Nephron (organoid): Measurements from ENCODE around the gene RNF212.
"Not testable (repeated sequence)": the region's sequence is repeated elsewhere in the genome, so short reads cannot be mapped to it uniquely, and the experiment has no call there.

Experiments
- H3K27ac Mint-ChIP-seq, 3 experiments: 2 replicates each; pipeline ENCODE4 v1.8.0; 2020; ENCODE audit warnings: mixed read lengths in 3 of 3, mild to moderate bottlenecking in 2 of 3, moderate library complexity in 1 of 3
- H3K27me3 Mint-ChIP-seq: 2 replicates; pipeline ENCODE4 v1.8.0; 2021; ENCODE audit warnings: low read depth, mild to moderate bottlenecking, moderate library complexity, mixed read lengths
- H3K36me3 Mint-ChIP-seq: 2 replicates; pipeline ENCODE4 v1.8.0; 2020; ENCODE audit warnings: low read depth, mixed read lengths
- H3K4me1 Mint-ChIP-seq: 2 replicates; pipeline ENCODE4 v1.8.0; 2020; ENCODE audit warnings: mixed read lengths
- H3K4me3 Mint-ChIP-seq, 3 experiments: 2 replicates each; pipeline ENCODE4 v1.8.0; 2020; ENCODE audit warnings: mild to moderate bottlenecking in 3 of 3, mixed read lengths in 3 of 3, moderate library complexity in 2 of 3
- H3K9me3 Mint-ChIP-seq: 2 replicates; pipeline ENCODE4 v1.8.0; 2020; ENCODE audit warnings: mixed read lengths
- TF ChIP-seq, protein P1 (sequence below), 3 experiments: fragments of 200-600 bp; sonication (generic); IDR thresholded peaks; one replicate each; pipeline ENCODE4 v1.5.0; 2021; ENCODE audit warnings: antibody characterized with exemption in 3 of 3; ENCODE audit not compliant: unreplicated experiment in 3 of 3

RNF212 gene

DNA sequence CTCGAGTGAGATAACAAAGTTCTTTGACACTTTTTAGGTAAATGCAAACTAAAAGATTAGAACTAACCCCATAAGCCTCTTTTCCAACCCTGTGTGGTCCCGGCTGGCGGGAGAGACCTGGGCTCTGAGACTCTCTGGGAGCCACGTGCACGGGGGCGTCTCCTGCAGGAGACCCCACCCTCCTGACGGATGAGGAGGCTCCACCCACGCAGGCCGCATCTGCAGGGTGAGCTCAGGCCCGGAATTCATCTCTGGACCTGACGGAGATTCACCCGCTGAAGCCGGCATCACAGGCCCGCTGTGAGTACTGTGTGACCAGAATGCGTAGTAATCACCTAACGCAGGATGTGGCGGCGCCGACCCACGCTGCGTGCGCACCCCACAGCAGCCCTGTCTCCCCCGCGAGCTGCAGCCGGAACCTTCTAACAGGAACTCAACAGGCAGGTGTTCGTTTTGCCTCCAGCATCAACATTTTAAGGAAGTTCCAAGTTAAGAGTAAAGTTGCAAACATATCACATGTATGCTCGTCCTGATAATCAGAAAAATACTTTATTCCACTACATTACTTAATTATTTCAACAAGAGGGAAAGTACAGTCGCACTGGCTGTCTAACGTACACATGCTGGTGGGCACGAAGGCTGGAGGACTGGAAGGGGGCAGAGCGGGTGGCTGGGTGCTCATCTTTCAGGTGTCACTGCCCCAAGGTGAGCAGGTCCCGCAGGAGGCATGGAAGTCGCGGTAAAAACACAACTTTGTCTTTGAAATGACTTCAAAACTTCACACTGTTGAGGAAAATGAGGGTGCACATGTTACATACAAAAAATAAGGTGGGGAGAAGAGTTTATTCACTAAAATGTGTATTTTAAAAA lies 57.4 kb downstream of the RNF212 start:
- H3K4me1 Mint-ChIP-seq, result peaks cover 23% of the 10 kb centered on the region
- TF ChIP-seq, protein P1, sequence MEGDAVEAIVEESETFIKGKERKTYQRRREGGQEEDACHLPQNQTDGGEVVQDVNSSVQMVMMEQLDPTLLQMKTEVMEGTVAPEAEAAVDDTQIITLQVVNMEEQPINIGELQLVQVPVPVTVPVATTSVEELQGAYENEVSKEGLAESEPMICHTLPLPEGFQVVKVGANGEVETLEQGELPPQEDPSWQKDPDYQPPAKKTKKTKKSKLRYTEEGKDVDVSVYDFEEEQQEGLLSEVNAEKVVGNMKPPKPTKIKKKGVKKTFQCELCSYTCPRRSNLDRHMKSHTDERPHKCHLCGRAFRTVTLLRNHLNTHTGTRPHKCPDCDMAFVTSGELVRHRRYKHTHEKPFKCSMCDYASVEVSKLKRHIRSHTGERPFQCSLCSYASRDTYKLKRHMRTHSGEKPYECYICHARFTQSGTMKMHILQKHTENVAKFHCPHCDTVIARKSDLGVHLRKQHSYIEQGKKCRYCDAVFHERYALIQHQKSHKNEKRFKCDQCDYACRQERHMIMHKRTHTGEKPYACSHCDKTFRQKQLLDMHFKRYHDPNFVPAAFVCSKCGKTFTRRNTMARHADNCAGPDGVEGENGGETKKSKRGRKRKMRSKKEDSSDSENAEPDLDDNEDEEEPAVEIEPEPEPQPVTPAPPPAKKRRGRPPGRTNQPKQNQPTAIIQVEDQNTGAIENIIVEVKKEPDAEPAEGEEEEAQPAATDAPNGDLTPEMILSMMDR (IDR thresholded peaks at IDR 0.05; ENCODE audit: unreplicated experiment in 3 of 3), result no peak
- H3K36me3 Mint-ChIP-seq, result no peaks in the 10 kb centered on the region
- H3K27me3 Mint-ChIP-seq, result peaks cover 68% of the 10 kb centered on the region
- H3K9me3 Mint-ChIP-seq, result peaks cover 2% of the 10 kb centered on the region
- no peak overlapping the region for H3K4me3 Mint-ChIP-seq
- no peak overlapping the region for H3K27ac Mint-ChIP-seq

DNA sequence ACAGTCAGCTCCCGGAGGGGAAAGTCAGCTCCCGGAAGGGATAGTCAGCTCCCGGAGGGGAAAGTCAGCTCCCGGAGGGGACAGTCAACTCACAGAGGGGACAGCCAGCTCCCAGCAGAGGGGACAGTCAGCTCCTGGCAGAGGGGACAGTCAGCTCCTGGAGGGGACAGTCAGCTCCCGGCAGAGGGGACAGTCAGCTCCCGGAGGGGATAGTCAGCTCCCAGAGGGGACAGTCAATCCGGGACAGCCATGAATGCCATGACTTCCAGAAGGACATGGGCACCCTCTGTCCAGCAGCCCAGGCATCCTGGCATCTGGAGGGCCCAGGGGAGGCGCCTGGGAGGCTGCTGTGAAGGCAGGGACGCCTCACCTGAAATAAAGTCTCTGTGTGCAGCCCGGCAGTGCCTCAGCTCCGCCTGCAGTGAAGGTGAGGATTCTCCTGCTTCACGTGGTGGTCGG lies 58.1 kb downstream of the RNF212 start:
- peaks cover 71% of the 10 kb centered on the region for H3K27me3 Mint-ChIP-seq
- H3K9me3 Mint-ChIP-seq, H3K36me3 Mint-ChIP-seq, H3K4me3 Mint-ChIP-seq, H3K27ac Mint-ChIP-seq: not testable (repeated sequence)
- H3K4me1 Mint-ChIP-seq, result peaks cover 23% of the 10 kb centered on the region

DNA sequence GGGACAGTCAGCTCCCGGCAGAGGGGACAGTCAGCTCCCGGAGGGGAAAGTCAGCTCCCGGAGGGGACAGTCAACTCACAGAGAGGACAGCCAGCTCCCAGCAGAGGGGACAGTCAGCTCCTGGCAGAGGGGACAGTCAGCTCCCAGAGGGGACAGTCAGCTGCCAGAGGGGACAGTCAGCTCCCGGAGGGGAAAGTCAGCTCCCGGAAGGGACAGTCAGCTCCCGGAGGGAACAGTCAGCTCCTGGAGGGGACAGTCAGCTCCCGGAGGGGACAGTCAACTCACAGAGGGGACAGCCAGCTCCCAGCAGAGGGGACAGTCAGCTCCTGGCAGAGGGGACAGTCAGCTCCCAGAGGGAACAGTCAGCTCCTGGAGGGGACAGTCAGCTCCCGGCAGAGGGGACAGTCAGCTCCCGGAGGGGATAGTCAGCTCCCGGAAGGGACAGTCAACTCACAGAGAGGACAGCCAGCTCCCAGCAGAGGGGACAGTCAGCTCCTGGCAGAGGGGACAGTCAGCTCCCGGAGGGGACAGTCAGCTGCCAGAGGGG lies 58.6 kb downstream of the RNF212 start:
- Mint-ChIP-seq H3K4me1 (peaks cover 23% of the 10 kb centered on the region), H3K27me3 (peaks cover 73% of the 10 kb centered on the region)
- not testable (repeated sequence) for H3K4me3 Mint-ChIP-seq, H3K36me3 Mint-ChIP-seq, H3K9me3 Mint-ChIP-seq, H3K27ac Mint-ChIP-seq

DNA sequence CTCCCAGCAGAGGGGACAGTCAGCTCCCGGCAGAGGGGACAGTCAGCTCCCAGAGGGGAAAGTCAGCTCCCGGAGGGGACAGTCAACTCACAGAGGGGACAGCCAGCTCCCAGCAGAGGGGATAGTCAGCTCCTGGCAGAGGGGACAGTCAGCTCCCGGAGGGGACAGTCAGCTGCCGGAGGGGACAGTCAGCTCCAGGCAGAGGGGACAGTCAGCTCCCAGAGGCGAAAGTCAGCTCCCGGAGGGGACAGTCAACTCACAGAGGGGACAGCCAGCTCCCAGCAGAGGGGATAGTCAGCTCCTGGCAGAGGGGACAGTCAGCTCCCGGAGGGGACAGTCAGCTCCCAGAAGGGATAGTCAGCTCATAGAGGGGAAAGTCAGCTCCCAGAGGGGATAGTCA lies 59.5 kb downstream of the RNF212 start:
- peaks cover 23% of the 10 kb centered on the region for H3K4me1 Mint-ChIP-seq
- H3K27ac Mint-ChIP-seq, H3K36me3 Mint-ChIP-seq, H3K4me3 Mint-ChIP-seq, H3K9me3 Mint-ChIP-seq: not testable (repeated sequence)
- H3K27me3 Mint-ChIP-seq, result peaks cover 68% of the 10 kb centered on the region

DNA sequence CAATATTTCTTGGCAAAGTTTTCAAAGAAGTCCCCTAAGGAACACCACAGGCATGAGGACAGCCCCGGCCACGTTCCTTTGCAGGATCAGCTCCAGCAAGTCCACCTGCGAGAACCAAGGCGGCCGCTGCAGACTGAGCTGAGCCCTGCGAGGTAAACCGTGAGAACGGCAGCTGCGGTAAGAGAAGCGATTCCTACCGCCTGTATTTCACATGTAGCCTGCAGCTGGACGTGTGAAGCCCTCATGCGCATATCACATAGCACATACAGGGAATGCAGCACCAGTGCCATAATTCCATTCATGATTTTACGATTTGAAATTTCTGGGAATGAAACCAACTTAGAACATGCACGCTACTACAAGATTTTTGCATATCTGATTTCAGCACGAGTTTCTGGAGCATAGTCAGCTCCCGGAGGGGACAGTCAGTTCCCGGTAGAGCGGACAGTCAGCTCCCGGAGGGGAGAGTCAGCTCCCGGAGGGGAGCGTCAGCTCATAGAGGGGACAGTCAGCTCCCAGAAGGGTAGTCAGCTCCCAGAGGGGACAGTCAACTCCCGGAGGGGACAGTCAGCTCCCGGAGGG lies 60.2 kb downstream of the RNF212 start:
- H3K4me3 Mint-ChIP-seq, result peak overlapping the region in 1 of 3 experiments; percentile 69
- H3K9me3 Mint-ChIP-seq, result peaks cover 2% of the 10 kb centered on the region
- H3K4me1 Mint-ChIP-seq, result peaks cover 21% of the 10 kb centered on the region
- TF ChIP-seq, protein P1 (IDR thresholded peaks at IDR 0.05; ENCODE audit: unreplicated experiment in 3 of 3), result no peak
- H3K27ac Mint-ChIP-seq, result peak overlapping the region in 2 of 3 experiments; percentile 74 to 79
- no peaks in the 10 kb centered on the region for H3K36me3 Mint-ChIP-seq
- H3K27me3 Mint-ChIP-seq, result peaks cover 68% of the 10 kb centered on the region

DNA sequence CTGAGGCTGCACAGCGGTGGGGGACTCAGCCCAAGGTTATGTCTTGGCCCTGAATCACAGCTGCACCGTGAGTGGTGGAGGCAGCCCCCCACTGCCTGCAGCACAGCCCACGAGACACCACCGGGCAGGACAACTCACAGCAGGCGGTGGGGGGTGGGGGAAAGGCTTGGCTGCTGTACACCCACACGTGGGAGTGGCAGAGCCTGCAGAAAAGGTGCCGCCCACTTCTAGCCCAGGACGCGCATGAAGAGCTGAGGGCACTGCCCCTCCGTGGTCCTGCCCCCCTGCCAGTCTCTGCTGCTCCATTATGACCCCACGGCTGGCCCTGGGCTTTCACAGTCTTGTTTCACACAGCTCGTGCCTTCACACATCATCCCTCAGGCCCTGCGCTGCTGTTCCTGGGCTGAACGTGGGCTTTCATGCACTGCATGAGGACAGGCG lies 61.1 kb downstream of the RNF212 start:
- H3K4me3 Mint-ChIP-seq, result no peak overlapping the region
- TF ChIP-seq, protein P1 (IDR thresholded peaks at IDR 0.05; ENCODE audit: unreplicated experiment in 3 of 3), result no peak
- peaks cover 22% of the 10 kb centered on the region for H3K4me1 Mint-ChIP-seq
- H3K27ac Mint-ChIP-seq, result no peak overlapping the region
- H3K27me3 Mint-ChIP-seq, result peaks cover 71% of the 10 kb centered on the region
- H3K36me3 Mint-ChIP-seq, result no peaks in the 10 kb centered on the region
- H3K9me3 Mint-ChIP-seq, result peaks cover 2% of the 10 kb centered on the region

DNA sequence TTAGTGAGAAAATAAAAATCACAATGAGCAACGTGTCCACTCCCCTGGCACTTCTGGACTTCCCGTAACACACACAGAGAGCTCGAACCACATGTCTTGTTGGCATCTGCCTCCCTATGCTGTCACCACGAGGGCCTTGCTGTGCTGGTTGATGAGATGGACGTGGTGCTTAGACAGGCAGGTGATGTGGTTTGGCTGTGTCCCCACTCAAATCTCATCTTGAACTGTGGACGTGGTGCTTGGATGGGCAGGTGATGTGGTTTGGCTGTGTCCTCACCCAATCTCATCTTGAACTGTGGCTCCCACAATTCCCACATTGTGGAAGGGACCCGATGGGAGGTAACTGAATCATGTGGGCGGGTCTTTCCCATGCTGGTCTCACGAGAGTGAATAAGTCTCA lies 61.9 kb downstream of the RNF212 start:
- Mint-ChIP-seq H3K4me1 (peaks cover 27% of the 10 kb centered on the region), H3K27me3 (peaks cover 72% of the 10 kb centered on the region), H3K4me3 (no peak overlapping the region)

More for the DNA sequence above, 61.9 kb downstream of the RNF212 start:
- Mint-ChIP-seq H3K36me3 (no peaks in the 10 kb centered on the region), H3K27ac (no peak overlapping the region), H3K9me3 (peaks cover 2% of the 10 kb centered on the region)
- TF ChIP-seq, protein P1 (IDR thresholded peaks at IDR 0.05; ENCODE audit: unreplicated experiment in 3 of 3), result no peak
